ENCODE data around the gene GLIS1. TPM values are rescaled to one million over a fixed set of nuclear protein-coding genes. Genes with fewer than 3 reads are reported as not detected.

Gene GLIS1
- total RNA-seq, 1 experiment from 2014 or later: not detected

DNA sequence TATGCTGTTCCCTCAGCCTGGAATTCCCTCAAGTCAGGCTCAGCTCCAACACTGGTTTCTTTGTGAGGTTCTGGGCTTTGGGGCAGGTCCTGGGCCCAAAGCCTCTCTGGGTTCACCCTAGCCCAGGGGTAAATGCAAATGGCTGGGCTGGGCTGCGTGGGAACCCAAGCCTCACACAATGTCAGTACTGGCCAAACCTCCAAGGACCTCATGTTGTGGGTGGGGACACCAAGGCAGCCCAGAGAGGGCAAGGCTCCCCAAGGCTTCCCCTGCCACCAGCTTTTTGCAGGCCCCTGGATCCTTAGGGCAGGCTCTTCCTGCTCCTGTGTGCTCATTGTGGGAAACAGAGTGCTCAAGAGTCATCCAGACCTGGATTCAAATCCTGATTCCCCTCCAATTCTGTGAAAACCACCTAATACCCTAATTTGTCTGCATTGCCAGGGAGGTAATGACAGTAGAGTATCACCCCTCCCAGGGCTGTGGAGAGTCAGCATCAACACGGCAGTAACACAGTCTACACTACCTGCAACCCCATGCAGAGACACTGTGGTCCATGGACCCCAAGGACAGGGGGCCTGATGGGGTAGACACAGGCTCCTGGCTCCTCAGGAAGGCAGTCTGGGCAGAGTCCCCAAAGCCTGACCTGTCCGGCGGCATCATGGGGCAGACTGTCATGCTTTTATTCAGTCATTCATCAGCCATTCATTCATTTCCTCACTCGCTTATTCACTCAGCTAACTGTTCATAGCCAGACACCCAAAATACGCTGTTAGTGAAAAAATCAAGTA lies 194.0 kb downstream of the GLIS1 start:
- Histone ChIP-seq H3F3A (ENCODE audit: insufficient read depth, low read depth) (peaks cover 18% of the 10 kb centered on the region; the same call in 1 of the 2 replicates), H3K9me2 (ENCODE audit: insufficient read depth) (no peaks in the 10 kb centered on the region), H3K4me3 (no peak overlapping the region), H3K36me3 (ENCODE audit: low read depth) (no peaks in the 10 kb centered on the region), H3K27me3 (ENCODE audit: insufficient read depth, low read depth) (no peaks in the 10 kb centered on the region), H3K27ac (no peak overlapping the region), H3K9me3 (ENCODE audit: insufficient read depth, low read depth) (no peaks in the 10 kb centered on the region), H3K79me2 (ENCODE audit: low read depth) (no peaks in the 10 kb centered on the region), H3K4me2 (no peak overlapping the region), H4K20me1 (ENCODE audit: insufficient read depth) (no peaks in the 10 kb centered on the region), H3K4me1 (replicated peaks; ENCODE audit: insufficient read depth) (peaks cover 36% of the 10 kb centered on the region), H2AFZ (no peak overlapping the region)
- intact Hi-C loops (cut with micrococcal nuclease; ENCODE audit: unreplicated experiment): no loop called here
- ChIA-PET POLR2A (ENCODE audit: unreplicated experiment) (no interaction called here), CTCF (no interaction called here)
- no TSS peak for BruUV-seq (replicated peaks)
- TF ChIP-seq EZH2 (IDR thresholded peaks at IDR 0.05; ENCODE audit: low read depth): no peak
- TF ChIP-seq, protein P1, sequence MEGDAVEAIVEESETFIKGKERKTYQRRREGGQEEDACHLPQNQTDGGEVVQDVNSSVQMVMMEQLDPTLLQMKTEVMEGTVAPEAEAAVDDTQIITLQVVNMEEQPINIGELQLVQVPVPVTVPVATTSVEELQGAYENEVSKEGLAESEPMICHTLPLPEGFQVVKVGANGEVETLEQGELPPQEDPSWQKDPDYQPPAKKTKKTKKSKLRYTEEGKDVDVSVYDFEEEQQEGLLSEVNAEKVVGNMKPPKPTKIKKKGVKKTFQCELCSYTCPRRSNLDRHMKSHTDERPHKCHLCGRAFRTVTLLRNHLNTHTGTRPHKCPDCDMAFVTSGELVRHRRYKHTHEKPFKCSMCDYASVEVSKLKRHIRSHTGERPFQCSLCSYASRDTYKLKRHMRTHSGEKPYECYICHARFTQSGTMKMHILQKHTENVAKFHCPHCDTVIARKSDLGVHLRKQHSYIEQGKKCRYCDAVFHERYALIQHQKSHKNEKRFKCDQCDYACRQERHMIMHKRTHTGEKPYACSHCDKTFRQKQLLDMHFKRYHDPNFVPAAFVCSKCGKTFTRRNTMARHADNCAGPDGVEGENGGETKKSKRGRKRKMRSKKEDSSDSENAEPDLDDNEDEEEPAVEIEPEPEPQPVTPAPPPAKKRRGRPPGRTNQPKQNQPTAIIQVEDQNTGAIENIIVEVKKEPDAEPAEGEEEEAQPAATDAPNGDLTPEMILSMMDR (conservative IDR thresholded peaks at IDR 0.05): no peak
- DNase-seq: no peak

DNA sequence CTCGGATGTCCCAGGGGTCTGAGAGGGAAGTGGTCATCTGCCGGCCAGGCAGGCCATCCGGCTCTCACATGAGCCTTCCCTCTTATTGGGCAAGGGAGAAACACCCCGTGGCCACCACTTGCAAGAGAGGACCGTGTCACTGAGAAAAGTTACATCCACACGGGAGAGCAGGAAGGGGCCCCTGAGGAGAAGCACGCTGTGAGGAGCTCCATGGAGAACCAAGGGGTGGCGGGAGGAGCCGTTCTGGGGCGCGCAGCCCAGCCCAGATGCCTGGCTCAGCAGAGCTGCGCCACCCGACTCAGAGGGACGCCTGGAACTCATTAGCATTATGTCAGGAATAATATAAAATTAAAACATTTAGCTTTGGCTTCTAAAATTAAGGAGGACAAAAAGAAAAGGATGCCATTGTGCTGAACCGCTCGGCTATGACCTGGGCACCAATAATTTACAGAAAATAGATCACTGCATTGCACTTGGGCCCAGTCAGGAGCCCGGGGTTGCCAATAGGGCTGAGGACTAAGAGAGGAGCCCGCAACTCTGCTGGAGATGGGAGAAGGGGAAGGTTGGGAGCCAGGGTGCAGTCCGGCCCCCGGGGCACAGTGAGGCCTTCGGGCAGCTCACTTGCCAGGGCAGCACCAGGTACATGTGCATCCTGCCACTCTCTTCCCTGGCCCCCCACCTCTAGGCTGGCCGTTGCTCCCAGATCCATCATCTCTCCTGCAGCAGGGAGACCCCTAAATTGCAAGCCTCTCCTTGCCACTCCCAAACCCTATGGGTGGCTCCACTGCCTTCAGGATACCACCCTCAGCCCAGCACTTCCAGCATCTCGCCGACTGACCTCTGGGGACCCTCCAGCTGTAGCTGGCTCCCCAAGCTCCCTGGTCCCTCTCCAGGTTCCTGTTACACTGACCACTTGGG lies 194.9 kb downstream of the GLIS1 start:
- ChIA-PET POLR2A (ENCODE audit: unreplicated experiment) (no interaction called here), CTCF (no interaction called here)
- no peaks in the 10 kb centered on the region for H3K9me3 ChIP-seq (ENCODE audit: insufficient read depth, low read depth)
- H3K36me3 ChIP-seq (ENCODE audit: low read depth): no peaks in the 10 kb centered on the region
- no peak for DNase-seq
- peaks cover 18% of the 10 kb centered on the region; the same call in 1 of the 2 replicates for H3F3A ChIP-seq (ENCODE audit: insufficient read depth, low read depth)
- TF ChIP-seq EZH2 (IDR thresholded peaks at IDR 0.05; ENCODE audit: low read depth): no peak
- TF ChIP-seq, protein P1 (conservative IDR thresholded peaks at IDR 0.05): no peak
- H3K79me2 ChIP-seq (ENCODE audit: low read depth): no peaks in the 10 kb centered on the region
- BruUV-seq (replicated peaks): no TSS peak
- H3K4me2 ChIP-seq: no peak overlapping the region
- intact Hi-C loops (cut with micrococcal nuclease; ENCODE audit: unreplicated experiment): no loop called here
- H3K9me2 ChIP-seq (ENCODE audit: insufficient read depth): no peaks in the 10 kb centered on the region
- peaks cover 39% of the 10 kb centered on the region for H3K4me1 ChIP-seq (replicated peaks; ENCODE audit: insufficient read depth)
- H2AFZ ChIP-seq: no peak overlapping the region
- no peaks in the 10 kb centered on the region for H3K27me3 ChIP-seq (ENCODE audit: insufficient read depth, low read depth)
- H3K27ac ChIP-seq: peak overlapping the region; percentile 97; the same call in 1 of the 2 replicates
- H4K20me1 ChIP-seq (ENCODE audit: insufficient read depth): no peaks in the 10 kb centered on the region
- H3K4me3 ChIP-seq: no peak overlapping the region

DNA sequence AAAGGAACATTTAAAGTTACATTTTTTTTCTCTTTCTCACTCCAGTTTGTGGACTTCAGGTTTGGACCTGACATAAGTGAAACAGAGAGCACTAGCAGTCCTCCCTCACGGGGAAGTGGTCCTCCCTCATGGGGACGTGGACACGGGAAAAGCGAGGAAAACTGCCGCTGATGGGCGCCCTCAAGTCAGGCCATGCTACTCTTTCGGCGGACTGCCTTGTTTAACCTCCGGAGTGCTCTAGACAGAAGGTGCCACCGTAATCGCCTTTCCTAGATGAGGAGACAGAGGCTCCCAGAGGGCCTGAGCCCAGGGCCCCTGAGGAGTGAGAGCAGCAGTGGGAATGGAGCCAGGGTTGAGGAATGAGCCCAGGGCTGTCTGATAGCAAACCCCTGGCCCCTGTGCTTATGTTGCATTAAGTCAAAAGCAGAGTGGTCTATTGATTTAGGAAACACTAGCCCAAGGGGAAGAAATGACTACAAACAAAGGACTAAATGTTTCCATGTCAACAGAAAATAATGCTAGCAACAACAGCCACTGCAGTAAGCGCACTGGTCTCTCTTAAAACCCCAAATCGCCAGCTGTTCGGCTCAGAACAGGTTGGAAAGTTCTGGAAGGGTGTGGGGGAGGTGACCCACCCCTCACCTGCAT lies 195.7 kb downstream of the GLIS1 start:
- Histone ChIP-seq H2AFZ (no peak overlapping the region), H3K27ac (peak overlapping the region; percentile 97; the same call in 1 of the 2 replicates), H3K27me3 (ENCODE audit: insufficient read depth, low read depth) (no peaks in the 10 kb centered on the region), H3K4me1 (replicated peaks; ENCODE audit: insufficient read depth) (peaks cover 39% of the 10 kb centered on the region), H4K20me1 (ENCODE audit: insufficient read depth) (no peaks in the 10 kb centered on the region), H3K36me3 (ENCODE audit: low read depth) (no peaks in the 10 kb centered on the region), H3K79me2 (ENCODE audit: low read depth) (no peaks in the 10 kb centered on the region), H3K4me3 (no peak overlapping the region), H3F3A (ENCODE audit: insufficient read depth, low read depth) (peaks cover 18% of the 10 kb centered on the region; the same call in 1 of the 2 replicates), H3K9me2 (ENCODE audit: insufficient read depth) (no peaks in the 10 kb centered on the region), H3K4me2 (peak overlapping the region; percentile 70; the same call in 1 of the 2 replicates), H3K9me3 (ENCODE audit: insufficient read depth, low read depth) (no peaks in the 10 kb centered on the region)
- intact Hi-C loops (cut with micrococcal nuclease; ENCODE audit: unreplicated experiment): no loop called here
- no peak for DNase-seq
- CTCF ChIA-PET: no interaction called here
- TF ChIP-seq EZH2 (IDR thresholded peaks at IDR 0.05; ENCODE audit: low read depth): no peak
- TF ChIP-seq, protein P1 (conservative IDR thresholded peaks at IDR 0.05): no peak
- no TSS peak for BruUV-seq (replicated peaks)
- POLR2A ChIA-PET (ENCODE audit: unreplicated experiment): no interaction called here

All from PC-9 (cell line).